Measurements from ENCODE around the gene PLRG1. TPM values are rescaled to one million over a fixed set of nuclear protein-coding genes. Genes with fewer than 3 reads are reported as not detected.

The PLRG1 gene
- total RNA-seq, 2 donors from 2014 or later = 18.4 to 42.5 TPM

GRCh38 chr4:154528869-154529268 lies 21.3 kb downstream of the PLRG1 start:
- Histone ChIP-seq H3K27ac (no peak overlapping the region), H3K27me3 (replicated peaks; ENCODE audit: insufficient read depth) (no peaks in the 10 kb centered on the region), H3K4me1 (ENCODE audit: control insufficient read depth in 1 of 2, low read depth in 2 of 2) (no peaks in the 10 kb centered on the region), H3K4me3 (no peak overlapping the region), H3K36me3 (no peaks in the 10 kb centered on the region), H3K9me3 (no peaks in the 10 kb centered on the region)
- TF ChIP-seq, protein P1, sequence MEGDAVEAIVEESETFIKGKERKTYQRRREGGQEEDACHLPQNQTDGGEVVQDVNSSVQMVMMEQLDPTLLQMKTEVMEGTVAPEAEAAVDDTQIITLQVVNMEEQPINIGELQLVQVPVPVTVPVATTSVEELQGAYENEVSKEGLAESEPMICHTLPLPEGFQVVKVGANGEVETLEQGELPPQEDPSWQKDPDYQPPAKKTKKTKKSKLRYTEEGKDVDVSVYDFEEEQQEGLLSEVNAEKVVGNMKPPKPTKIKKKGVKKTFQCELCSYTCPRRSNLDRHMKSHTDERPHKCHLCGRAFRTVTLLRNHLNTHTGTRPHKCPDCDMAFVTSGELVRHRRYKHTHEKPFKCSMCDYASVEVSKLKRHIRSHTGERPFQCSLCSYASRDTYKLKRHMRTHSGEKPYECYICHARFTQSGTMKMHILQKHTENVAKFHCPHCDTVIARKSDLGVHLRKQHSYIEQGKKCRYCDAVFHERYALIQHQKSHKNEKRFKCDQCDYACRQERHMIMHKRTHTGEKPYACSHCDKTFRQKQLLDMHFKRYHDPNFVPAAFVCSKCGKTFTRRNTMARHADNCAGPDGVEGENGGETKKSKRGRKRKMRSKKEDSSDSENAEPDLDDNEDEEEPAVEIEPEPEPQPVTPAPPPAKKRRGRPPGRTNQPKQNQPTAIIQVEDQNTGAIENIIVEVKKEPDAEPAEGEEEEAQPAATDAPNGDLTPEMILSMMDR (IDR thresholded peaks at IDR 0.05) = no peak
- ATAC-seq (ENCODE audit: insufficient number of reproducible peaks, low FRiP score, low read depth) (no peak), DNase-seq (ENCODE audit: low spot score) (no peak)

- Histone ChIP-seq H3K27me3 (replicated peaks; ENCODE audit: insufficient read depth) (no peaks in the 10 kb centered on the region), H3K27ac (no peak overlapping the region), H3K36me3 (no peaks in the 10 kb centered on the region), H3K4me1 (ENCODE audit: control insufficient read depth in 1 of 2, low read depth in 2 of 2) (no peaks in the 10 kb centered on the region), H3K4me3 (no peak overlapping the region), H3K9me3 (no peaks in the 10 kb centered on the region)
- TF ChIP-seq, protein P1 (IDR thresholded peaks at IDR 0.05) = no peak
- ATAC-seq (ENCODE audit: insufficient number of reproducible peaks, low FRiP score, low read depth) (no peak), DNase-seq (ENCODE audit: low spot score) (no peak)
Measured at GRCh38 chr4:154527308-154527707, 22.9 kb downstream of the PLRG1 start.

GRCh38 chr4:154526151-154526550 lies 24.0 kb downstream of the PLRG1 start:
- ATAC-seq (ENCODE audit: insufficient number of reproducible peaks, low FRiP score, low read depth) (no peak), DNase-seq (ENCODE audit: low spot score) (no peak)

GRCh38 chr4:154521607-154522006 lies 28.6 kb downstream of the PLRG1 start:
- Histone ChIP-seq H3K4me3 (no peak overlapping the region), H3K27me3 (replicated peaks; ENCODE audit: insufficient read depth) (no peaks in the 10 kb centered on the region), H3K36me3 (no peaks in the 10 kb centered on the region), H3K9me3 (no peaks in the 10 kb centered on the region), H3K27ac (no peak overlapping the region), H3K4me1 (ENCODE audit: control insufficient read depth in 1 of 2, low read depth in 2 of 2) (no peaks in the 10 kb centered on the region)
- DNase-seq (ENCODE audit: low spot score) (no peak), ATAC-seq (ENCODE audit: insufficient number of reproducible peaks, low FRiP score, low read depth) (no peak)
- TF ChIP-seq, protein P1 (IDR thresholded peaks at IDR 0.05) = no peak

More at GRCh38 chr4:154526151-154526550, 24.0 kb downstream of the PLRG1 start:
- Histone ChIP-seq H3K27me3 (replicated peaks; ENCODE audit: insufficient read depth) (no peaks in the 10 kb centered on the region), H3K9me3 (no peaks in the 10 kb centered on the region), H3K4me1 (ENCODE audit: control insufficient read depth in 1 of 2, low read depth in 2 of 2) (no peaks in the 10 kb centered on the region), H3K4me3 (no peak overlapping the region), H3K36me3 (no peaks in the 10 kb centered on the region), H3K27ac (no peak overlapping the region)
- TF ChIP-seq, protein P1 (IDR thresholded peaks at IDR 0.05) = no peak

GRCh38 chr4:154519214-154519613 lies 31.0 kb downstream of the PLRG1 start:
- TF ChIP-seq, protein P1 (IDR thresholded peaks at IDR 0.05) = no peak
- no peak overlapping the region for H3K4me3 ChIP-seq
- H3K9me3 ChIP-seq = no peaks in the 10 kb centered on the region
- H3K27ac ChIP-seq = no peak overlapping the region
- H3K36me3 ChIP-seq = no peaks in the 10 kb centered on the region
- H3K4me1 ChIP-seq (ENCODE audit: control insufficient read depth in 1 of 2, low read depth in 2 of 2) = no peaks in the 10 kb centered on the region
- DNase-seq (ENCODE audit: low spot score) (no peak), ATAC-seq (ENCODE audit: insufficient number of reproducible peaks, low FRiP score, low read depth) (no peak)
- no peaks in the 10 kb centered on the region for H3K27me3 ChIP-seq (replicated peaks; ENCODE audit: insufficient read depth)
